ENCODE results near the gene TMC2. TPM values are rescaled to one million over a fixed set of nuclear protein-coding genes. Genes with fewer than 3 reads are reported as not detected.

The TMC2 gene
- total RNA-seq (2022; extraction: Qiagen RNA extraction) = not detected in 5 replicates

GRCh38 chr20:2536560-2536986, at the start of gene TMC2:
TMC2 (plus strand) TSS chr20:2536573; CDS start chr20:2536622, 49 bp downstream.

GRCh38 chr20:2508631-2509467, 27.5 kb upstream of the TMC2 start, which contains the start of gene ZNF343:
ZNF343 (minus strand) TSS chr20:2508915; CDS start chr20:2493895, 15,020 bp downstream.

DNA sequence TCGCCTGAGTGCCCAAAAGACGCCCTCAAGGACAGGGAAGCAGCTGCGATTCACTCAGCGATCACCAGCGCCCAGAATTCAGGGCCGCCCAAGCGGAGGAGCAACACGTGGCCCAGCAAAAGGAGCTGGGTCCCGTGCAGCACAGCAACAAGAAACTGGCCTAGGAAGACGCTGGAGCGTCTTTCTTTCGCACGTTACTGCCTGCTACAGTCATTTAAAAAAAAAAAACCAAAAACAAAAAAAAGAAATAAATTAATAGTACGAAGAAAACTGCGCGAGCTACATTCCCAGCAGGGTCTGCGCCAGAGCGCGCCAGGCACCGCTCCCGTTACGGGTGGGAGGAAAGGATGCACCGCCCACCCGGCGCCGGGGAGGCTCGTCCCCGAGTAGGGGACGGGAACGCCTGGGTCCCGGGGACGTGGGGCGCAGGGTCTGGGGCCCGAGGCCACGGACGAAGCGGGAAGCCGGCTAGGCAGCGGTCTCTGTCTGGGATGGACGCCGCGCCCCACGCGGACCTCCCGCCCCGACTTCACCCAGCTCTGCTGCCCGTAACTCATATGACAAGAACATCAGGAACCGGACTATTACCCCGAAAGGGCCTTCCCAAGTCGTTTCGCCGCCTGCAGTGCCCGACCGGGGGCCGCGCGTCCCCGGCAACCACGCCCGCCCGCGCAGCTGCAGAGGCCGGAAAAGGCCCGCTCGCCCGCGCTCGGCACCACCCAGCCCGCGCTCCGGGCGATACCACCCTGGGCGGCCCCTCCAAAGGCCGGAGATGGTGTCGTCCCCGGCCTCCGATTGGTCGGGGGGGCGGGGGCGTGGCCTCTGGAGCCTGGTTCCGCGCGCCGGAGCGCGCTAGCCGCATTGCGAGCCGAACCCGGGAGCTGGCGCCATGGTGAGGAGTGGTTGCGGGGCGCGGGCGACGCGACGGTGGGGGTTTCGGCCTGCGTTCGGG, 115.7 kb downstream of the TMC2 start, which contains the start of gene NOP56:
Gene NOP56, plus strand, starts transcription at position 861 of the 952 bp plus-strand sequence. Its CDS starts 29 bp downstream, at position 890.

DNA sequence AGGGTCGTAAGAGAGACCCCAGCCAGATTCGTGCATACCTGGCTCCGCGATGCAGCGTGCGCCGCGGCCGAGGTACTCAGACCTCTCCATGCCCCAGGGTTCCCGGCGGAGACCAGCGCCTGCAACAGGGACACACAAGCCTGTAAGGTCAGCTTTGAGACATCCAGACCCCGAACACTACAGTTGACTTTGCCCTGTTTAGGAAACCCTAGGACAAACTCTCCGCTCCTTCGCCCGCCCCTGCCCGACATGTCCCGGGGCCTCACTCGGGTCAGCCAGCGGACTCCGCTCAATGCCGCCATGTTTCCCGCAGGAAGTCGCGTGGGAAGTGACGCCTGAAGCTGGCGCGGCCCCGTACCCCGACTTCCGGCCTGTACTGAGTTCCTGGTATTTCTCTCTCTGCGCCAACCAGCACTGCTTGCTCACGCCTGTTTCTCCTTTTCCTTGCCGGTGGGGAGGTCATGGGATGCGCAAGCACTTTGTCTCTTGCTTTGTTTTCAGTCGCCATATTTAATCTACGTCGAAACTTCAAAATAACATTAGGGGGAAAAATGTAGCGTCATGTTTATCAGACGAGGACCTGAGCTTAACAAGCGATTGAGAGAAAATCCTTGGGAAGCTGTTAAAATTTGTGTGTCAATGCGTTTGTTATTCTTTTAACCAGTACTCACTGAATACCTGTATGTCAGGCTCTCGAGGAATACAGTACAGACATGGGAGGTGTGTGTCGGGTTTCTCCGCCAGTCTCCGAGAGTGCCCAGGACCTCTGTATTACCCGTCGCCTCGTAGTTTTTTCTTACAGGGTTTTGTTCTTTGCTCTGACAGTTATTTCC, 127.7 kb downstream of the TMC2 start, which contains the start of gene IDH3B:
Gene IDH3B, minus strand, starts transcription at position 330 of the 833 bp plus-strand sequence. Its CDS starts 28 bp downstream, at position 302.

Other genes starting within 250 kb of the TMC2 start
- gene TGM3, start 240.6 kb upstream of the TMC2 start, total RNA-seq (2022; extraction: Qiagen RNA extraction) = 0.06 to 0.12 TPM (median 0.07 TPM) in 4 of 5 replicates, not detected in the other
- not detected in 5 replicates for gene TGM6, start 155.7 kb upstream of the TMC2 start, total RNA-seq (2022; extraction: Qiagen RNA extraction)
- gene SNRPB, start 65.8 kb upstream of the TMC2 start, total RNA-seq (2022; extraction: Qiagen RNA extraction) = 820 to 1,074 TPM (median 988 TPM) in 5 replicates
- gene ZNF343, start 27.7 kb upstream of the TMC2 start, total RNA-seq (2022; extraction: Qiagen RNA extraction) = 12.2 to 18.7 TPM (median 12.8 TPM) in 5 replicates
- 545 to 647 TPM (median 584 TPM) in 5 replicates for gene NOP56, start 116.1 kb downstream of the TMC2 start, total RNA-seq (2022; extraction: Qiagen RNA extraction)
- gene IDH3B, start 127.6 kb downstream of the TMC2 start, total RNA-seq (2022; extraction: Qiagen RNA extraction) = 127 to 136 TPM (median 133 TPM) in 5 replicates
- 2.2 to 5.1 TPM (median 2.7 TPM) in 5 replicates for gene EBF4, start 156.2 kb downstream of the TMC2 start, total RNA-seq (2022; extraction: Qiagen RNA extraction)

Data from A549 treated with Hydrocortisone at 1 μM for 4 hours (cell line).